GM12892 (cell line): ENCODE measurements around the gene SCAMP2.
A peak's percentile ranks its signal among the peaks of the same experiment; 100 is the strongest.

Experiments used
- DNase-seq: peaks from one replicate; pipeline ENCODE4 v3.0.0; 2011; ENCODE audit not compliant: insufficient read length
- FAIRE-seq: peaks from 2 replicates; lab custom pipeline; 2011; peaks lifted over from hg19 to GRCh38; lab: Jason Lieb, UNC
- POLR2A ChIP-seq: IDR thresholded peaks from 2 replicates; pipeline ENCODE4 v1.6.1; 2011; ENCODE audit warnings: low read depth, low read length, control low read depth
- POLR2AphosphoS5 ChIP-seq: IDR thresholded peaks from 2 replicates; pipeline ENCODE4 v1.6.1; 2011; ENCODE audit warnings: low read depth, low read length, control low read depth
- TAF1 ChIP-seq: IDR thresholded peaks from 2 replicates; pipeline ENCODE4 v1.6.1; 2011; ENCODE audit warnings: low read depth, mild to moderate bottlenecking, control low read depth, low read length, borderline replicate concordance

The SCAMP2 gene

DNA sequence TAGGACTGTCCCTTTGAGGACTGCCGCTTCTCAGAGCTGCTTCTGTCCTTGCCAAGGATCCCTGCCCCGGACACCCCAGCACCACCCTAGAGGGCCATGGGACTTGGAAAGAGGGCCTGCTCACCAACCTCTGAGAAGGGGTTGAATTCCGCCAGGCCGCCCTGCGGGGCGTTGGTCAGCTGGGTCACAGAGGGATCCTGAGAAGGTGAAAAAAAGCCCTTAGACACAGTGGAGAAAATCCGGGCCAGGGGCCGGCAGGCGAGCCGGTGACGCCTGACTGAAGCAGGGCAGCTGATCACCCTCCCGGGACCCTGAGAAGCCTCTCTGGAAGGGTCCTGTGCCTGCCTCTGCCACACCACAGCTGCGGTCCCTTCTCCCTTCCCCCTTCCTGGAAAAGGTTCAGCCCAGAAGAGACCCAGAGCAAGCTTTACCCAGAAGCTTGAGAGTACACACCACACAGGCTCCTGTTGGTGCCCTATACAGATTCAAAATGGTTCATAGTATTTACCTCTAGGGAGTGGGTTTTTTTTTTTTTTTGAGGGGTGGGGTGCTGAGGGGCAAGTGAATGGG is 18.6 kb downstream of the SCAMP2 start:
- no peak for FAIRE-seq
- no peak for DNase-seq
- no peak for TF ChIP-seq TAF1
- no peak for TF ChIP-seq POLR2A
- TF ChIP-seq POLR2AphosphoS5, result no peak

DNA sequence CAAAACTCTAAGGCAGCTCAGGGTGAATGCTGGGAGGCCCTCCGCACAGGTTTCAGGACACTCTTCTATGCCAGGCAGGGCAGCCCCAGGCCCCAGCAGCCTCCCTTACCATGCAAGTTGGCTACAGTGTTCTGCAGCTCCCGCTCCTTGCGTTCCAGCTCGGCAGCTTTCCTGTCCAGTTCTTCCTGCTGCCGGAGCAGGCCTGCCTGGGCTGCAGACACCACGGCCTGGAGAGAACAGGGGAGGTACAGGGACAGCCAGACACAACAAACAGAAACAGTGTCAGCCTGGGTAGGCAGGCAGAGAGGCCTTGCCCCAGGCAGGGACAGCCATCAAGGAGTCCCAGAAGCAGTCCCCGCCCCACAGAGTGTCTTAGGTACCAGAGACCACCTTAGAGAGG is 21.2 kb downstream of the SCAMP2 start:
- FAIRE-seq (no peak), DNase-seq (no peak)
- TF ChIP-seq POLR2A, result no peak
- TF ChIP-seq POLR2AphosphoS5, result no peak
- no peak for TF ChIP-seq TAF1

GRCh38 chr15:74850393-74850792 is 22.8 kb downstream of the SCAMP2 start:
- FAIRE-seq (no peak), DNase-seq (no peak)
- no peak for TF ChIP-seq POLR2AphosphoS5
- no peak for TF ChIP-seq POLR2A
- no peak for TF ChIP-seq TAF1

DNA sequence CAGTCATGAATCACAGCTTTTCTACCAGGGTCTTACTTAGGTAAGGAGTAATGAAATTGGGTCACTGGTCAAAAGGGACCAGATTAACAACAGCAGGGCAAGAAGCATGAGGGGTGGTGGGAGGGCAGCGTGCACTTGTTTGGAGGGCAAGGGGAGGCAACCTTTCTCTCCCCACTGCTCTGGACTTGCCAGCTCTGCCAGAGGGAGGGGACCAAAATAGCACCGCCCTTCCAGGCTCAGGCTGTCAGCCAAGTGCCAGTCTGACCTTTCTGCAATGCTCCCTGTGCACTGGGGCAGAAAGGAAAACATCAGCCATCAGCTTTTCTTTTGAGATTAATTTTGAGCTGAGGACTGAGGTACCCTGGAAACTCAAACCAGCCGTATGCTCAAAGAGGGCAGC is 25.7 kb downstream of the SCAMP2 start:
- TF ChIP-seq TAF1, result no peak
- TF ChIP-seq POLR2A, result no peak
- no peak for TF ChIP-seq POLR2AphosphoS5
- FAIRE-seq (no peak), DNase-seq (no peak)

DNA sequence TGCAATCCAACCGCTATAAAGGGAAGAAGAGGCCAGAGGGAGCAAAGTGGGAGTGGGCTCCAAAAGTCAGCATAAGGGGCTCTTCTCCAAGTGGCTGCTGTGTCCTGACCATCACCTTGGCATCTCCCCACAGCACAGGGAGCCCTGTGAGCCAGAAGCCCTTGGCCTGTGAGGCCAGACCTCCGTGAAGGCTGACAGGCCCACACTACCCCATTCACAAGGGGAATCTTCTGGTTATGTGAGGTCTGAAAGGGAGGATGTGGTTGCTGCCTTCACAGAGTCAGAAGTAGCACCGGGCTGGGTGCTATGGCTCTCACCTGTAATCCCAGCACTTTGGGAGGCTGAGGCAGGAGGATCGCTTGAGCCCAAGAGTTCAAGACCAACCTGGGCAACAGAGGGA is 27.6 kb downstream of the SCAMP2 start:
- FAIRE-seq, result no peak
- DNase-seq, result no peak
- no peak for TF ChIP-seq POLR2A
- TF ChIP-seq POLR2AphosphoS5, result no peak
- no peak for TF ChIP-seq TAF1

- TF ChIP-seq POLR2AphosphoS5, result 0 out of 2 replicates have a peak, but pooled peaks have one; percentile 15
- TF ChIP-seq POLR2A, result no peak
- TF ChIP-seq TAF1, result no peak
- DNase-seq (no peak), FAIRE-seq (no peak)
Observed at GRCh38 chr15:74845208-74845568, 28.0 kb downstream of the SCAMP2 start.

DNA sequence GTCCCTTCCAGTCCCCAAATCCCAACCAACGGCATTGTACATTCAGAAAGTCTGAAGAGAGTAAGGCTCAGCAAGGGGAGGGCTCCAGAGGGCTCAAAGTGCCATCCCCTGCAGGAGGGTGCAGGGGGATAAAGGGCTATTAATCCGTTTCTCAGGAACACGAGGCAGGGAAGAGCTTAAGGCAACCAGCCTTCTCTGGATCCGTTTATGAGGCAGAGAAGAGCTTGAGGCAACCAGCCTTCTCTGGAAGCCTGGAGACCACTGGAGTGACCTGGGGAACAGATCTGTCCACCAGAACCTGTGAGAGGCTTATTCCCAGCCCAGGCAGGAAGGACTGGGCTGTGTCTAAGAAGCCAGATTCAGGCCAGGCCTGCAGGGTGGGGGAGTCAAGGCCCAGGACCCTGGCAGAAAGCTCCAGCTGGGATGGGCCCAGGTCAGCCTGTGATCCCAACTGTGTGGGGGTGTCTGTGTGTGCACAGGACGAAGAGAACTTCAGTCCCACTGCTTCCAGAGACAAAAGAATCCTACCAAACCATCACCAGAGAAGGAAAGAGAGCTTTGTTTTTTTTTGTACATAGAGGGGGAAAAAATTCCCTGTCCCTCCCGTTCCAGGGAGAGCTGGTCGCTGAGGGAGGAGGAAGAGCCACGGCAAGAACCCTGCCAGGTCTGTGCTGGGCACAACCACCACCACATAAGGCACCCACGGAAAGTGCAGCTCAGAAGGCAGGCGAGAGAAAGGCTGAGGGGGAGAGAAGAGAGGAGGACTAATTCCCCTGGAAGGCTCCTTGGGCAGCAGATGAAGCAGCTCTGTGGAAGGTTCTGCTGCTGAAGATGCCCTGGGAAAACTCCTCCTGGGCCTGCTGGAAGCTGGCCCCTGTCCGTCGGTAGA is 28.6 kb downstream of the SCAMP2 start:
- no peak for TF ChIP-seq TAF1
- TF ChIP-seq POLR2A, result no peak
- TF ChIP-seq POLR2AphosphoS5, result no peak
- FAIRE-seq, result no peak

DNA sequence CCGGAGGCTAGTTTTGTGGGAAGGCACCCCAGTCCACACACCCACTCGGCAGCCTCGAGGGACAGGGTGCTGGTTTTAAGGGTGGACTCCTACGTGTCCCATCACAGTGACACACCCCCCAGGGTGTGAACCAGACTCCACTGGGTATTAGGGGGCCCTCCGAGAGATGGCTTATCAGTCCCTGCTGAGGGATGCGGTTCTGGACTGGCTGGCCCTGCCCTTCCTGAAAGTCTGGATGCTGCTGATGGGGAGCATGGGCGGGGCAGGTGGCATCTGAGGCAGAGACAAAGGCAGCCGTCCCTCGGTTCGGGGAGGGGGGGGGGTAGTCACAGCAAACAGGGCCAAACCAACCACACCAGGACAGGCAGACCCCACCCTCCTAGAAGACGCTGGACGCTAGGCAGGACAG is 29.3 kb downstream of the SCAMP2 start:
- DNase-seq, result no peak
- no peak for FAIRE-seq
- TF ChIP-seq POLR2AphosphoS5 (no peak; the same call in 1 of the 2 replicates), POLR2A (no peak), TAF1 (no peak)

More for the DNA sequence above, 28.6 kb downstream of the SCAMP2 start:
- DNase-seq, result no peak

GRCh38 chr15:74843445-74843828 is 29.7 kb downstream of the SCAMP2 start:
- no peak; the same call in 1 of the 2 replicates for TF ChIP-seq POLR2AphosphoS5
- no peak for FAIRE-seq

DNA sequence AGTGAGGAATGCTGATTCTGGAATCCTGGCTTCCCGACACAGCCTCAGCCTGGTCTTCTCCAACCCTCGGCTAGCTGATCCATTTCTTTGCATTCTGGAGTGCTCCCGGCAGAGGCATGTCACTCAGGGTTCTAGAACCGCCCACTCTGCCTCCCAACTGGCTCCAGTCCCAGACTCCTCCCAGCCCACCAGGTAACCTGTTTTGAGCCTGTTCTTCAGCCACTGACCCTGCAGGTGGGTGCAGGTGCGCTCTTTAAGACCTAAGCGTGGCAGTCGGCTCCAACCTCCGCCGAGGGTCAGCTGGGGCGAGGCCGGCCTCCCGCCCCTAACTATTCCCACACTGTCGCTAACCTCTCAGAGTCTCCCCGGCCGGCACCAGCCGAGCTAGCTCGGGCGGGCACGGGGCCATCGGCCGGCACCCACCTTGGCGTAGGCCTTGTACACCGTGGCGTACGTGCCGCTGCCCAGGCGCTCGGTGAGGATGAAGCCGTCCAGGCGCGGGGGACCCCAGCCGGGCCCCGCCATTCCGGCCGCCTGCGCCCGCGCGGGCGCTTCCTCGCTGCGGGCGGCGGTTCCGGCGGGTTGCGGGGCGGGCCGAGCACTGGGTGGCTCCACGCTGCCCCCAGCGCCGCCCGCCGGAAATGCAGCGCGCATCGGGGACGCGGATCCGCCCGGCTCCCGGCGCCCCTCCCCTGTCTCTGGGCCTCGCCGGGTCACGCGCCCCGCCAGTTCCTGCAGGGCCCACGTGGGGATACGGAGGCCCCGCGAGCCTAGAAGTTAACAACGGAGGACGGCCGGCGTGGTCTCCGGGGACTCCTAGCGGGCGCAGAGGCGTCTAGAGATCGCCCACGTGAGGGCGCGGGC is 30.4 kb downstream of the SCAMP2 start, which contains the start of gene ULK3:
Gene ULK3 (minus strand): TSS at position 576 of the 864 bp plus-strand sequence. CDS start 51 bp downstream, at position 525.
- DNase-seq, result peak; percentile 98
- peak; percentile 91 for FAIRE-seq
- TF ChIP-seq POLR2A (peak; percentile 63; the same call in 1 of the 2 replicates), TAF1 (no peak)

More at GRCh38 chr15:74843445-74843828, 29.7 kb downstream of the SCAMP2 start:
- no peak for DNase-seq

DNA sequence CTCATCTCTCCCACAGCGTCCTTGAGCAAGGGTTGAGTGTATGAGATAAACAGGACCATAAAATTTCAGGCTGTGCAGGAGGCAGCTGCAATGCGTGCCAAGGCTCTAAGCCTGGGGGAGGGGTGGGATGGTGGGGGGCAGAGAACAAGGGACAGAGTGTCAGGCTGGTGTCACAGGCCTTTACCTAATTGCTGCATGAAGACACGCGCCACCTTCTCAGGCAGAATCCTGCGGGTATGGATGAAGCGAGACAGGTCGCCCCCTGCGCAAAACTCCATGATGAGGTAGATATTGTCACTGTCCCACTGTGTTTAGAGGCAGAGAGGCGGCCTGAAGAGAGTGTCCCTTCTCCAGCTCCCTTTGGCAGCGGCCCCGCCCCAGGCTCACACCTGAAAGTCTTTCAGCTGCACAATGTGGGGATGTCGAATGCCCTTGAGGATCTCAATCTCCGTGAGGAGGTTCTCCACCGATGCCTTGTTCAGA is 31.2 kb downstream of the SCAMP2 start:
- FAIRE-seq, result no peak
- DNase-seq, result no peak
- TF ChIP-seq POLR2AphosphoS5, result no peak
- TF ChIP-seq TAF1, result no peak
- TF ChIP-seq POLR2A, result no peak
